Neural progenitor cell (in vitro differentiated cells): ENCODE data around the gene IL21R. TPM values are rescaled to one million over a fixed set of nuclear protein-coding genes. Genes with fewer than 3 reads are reported as not detected.

Source experiments
- DNase-seq: peaks from one replicate; pipeline ENCODE4 v3.0.0-alpha.2; 2016; ENCODE audit warnings: low spot score
- H2AFZ ChIP-seq: fragments of 200-600 bp; sonication (generic); replicated peaks from 2 replicates; pipeline ENCODE4 v1.6.1; 2016; ENCODE audit warnings: antibody characterized with exemption
- H3F3A ChIP-seq: fragments of 200-600 bp; sonication (generic); 2 replicates; pipeline ENCODE4 v1.6.1; 2016; ENCODE audit warnings: antibody characterized with exemption, low read depth
- H3K27ac ChIP-seq: fragments of 200-600 bp; sonication (generic); 2 replicates; pipeline ENCODE4 v1.5.1; 2016; ENCODE audit warnings: mild to moderate bottlenecking
- H3K27me3 ChIP-seq: fragments of 200-600 bp; sonication (generic); 2 replicates; pipeline ENCODE4 v1.6.1; 2016; ENCODE audit warnings: mild to moderate bottlenecking, moderate library complexity
- H3K36me3 ChIP-seq: fragments of 200-600 bp; sonication (generic); 2 replicates; pipeline ENCODE4 v1.5.1; 2016
- H3K4me1 ChIP-seq: fragments of 200-600 bp; sonication (generic); 2 replicates; pipeline ENCODE4 v1.6.1; 2016; ENCODE audit warnings: mixed run types
- H3K4me2 ChIP-seq: fragments of 200-600 bp; sonication (generic); 2 replicates; pipeline ENCODE4 v1.6.1; 2016
- H3K4me3 ChIP-seq: fragments of 200-600 bp; sonication (generic); 2 replicates; pipeline ENCODE4 v1.5.1; 2016
- H3K79me2 ChIP-seq: fragments of 200-600 bp; sonication (generic); 2 replicates; pipeline ENCODE4 v1.6.1; 2016; ENCODE audit warnings: low read depth
- H3K9ac ChIP-seq: fragments of 200-600 bp; sonication (generic); 2 replicates; pipeline ENCODE4 v1.6.1; 2016
- H3K9me3 ChIP-seq: fragments of 200-600 bp; sonication (generic); 2 replicates; pipeline ENCODE4 v1.5.1; 2016; ENCODE audit warnings: low read depth
- H4K20me1 ChIP-seq: fragments of 200-600 bp; sonication (generic); 2 replicates; pipeline ENCODE4 v1.6.1; 2016; ENCODE audit warnings: low read depth
- H3K27ac Mint-ChIP-seq: 3 replicates; pipeline ENCODE4 v1.8.0; 2021; ENCODE audit warnings: mixed read lengths
- H3K27me3 Mint-ChIP-seq: 2 replicates; pipeline ENCODE4 v1.8.0; 2022; ENCODE audit warnings: low read depth, mild to moderate bottlenecking, inconsistent platforms, moderate library complexity, mixed read lengths; ENCODE audit not compliant: insufficient read depth
- H3K36me3 Mint-ChIP-seq: 3 replicates; pipeline ENCODE4 v1.8.0; 2021; ENCODE audit warnings: mixed read lengths
- H3K4me1 Mint-ChIP-seq: 3 replicates; pipeline ENCODE4 v1.8.0; 2021; ENCODE audit warnings: mixed read lengths
- H3K4me3 Mint-ChIP-seq: 3 replicates; pipeline ENCODE4 v1.8.0; 2021; ENCODE audit warnings: mild to moderate bottlenecking, moderate library complexity, mixed read lengths
- H3K9me3 Mint-ChIP-seq: 3 replicates; pipeline ENCODE4 v1.8.0; 2020; ENCODE audit warnings: mixed read lengths
- EZH2 ChIP-seq: fragments of 200-600 bp; sonication (generic); IDR thresholded peaks from 2 replicates; pipeline ENCODE4 v1.6.1; 2017; ENCODE audit warnings: antibody characterized with exemption, mild to moderate bottlenecking, moderate library complexity
- EZH2phosphoT487 ChIP-seq: fragments of 200-600 bp; sonication (generic); IDR thresholded peaks from 2 replicates; pipeline ENCODE4 v1.6.1; 2017; ENCODE audit warnings: antibody characterized with exemption
- total RNA-seq: library from RNA; depleted of rRNA; stranded (reverse); fragments of >200 nt; gene quantifications from 2 replicates; pipeline ENCODE4 v1.2.3, GENCODE V29; 2015; ENCODE audit warnings: low replicate concordance
- TF ChIP-seq, protein P1 (sequence below): fragments of 200-600 bp; sonication (generic); IDR thresholded peaks from 2 replicates; pipeline ENCODE4 v1.5.1; 2017; ENCODE audit warnings: antibody characterized with exemption, mild to moderate bottlenecking

The IL21R gene
- total RNA-seq, 1 donor from 2014 or later: not detected

DNA sequence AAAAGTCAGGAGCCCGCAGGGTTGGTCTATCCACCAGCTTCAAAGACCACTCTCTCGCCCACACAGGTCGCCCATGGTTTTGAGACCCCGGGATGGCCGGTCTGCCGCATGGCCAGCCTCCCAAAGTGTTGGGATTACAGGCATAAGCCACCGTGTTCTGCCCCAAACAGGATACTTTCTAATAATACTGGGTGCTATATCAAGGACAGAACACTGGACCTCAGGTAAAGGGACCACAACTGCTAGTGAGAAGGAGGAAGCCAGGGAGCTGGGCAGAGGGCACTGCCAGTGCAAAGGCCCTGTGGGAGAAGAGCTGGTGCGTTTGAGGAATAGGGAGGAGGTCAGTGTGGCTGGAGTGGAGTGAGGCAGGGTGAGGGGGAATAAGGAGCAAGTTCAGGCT lies 34.1 kb downstream of the IL21R start:
- H3K4me3 ChIP-seq: no peak overlapping the region
- no peaks in the 10 kb centered on the region for H3K79me2 ChIP-seq
- H3K27me3 ChIP-seq: no peaks in the 10 kb centered on the region
- Mint-ChIP-seq H3K4me3 (no peak overlapping the region), H3K4me1 (peaks cover 4% of the 10 kb centered on the region), H3K9me3 (no peaks in the 10 kb centered on the region), H3K27ac (no peak overlapping the region), H3K27me3 (peaks cover 2% of the 10 kb centered on the region), H3K36me3 (no peaks in the 10 kb centered on the region)
- no peaks in the 10 kb centered on the region for H3K4me1 ChIP-seq
- H4K20me1 ChIP-seq: no peaks in the 10 kb centered on the region
- no peak overlapping the region for H3K27ac ChIP-seq
- TF ChIP-seq EZH2 (no peak), EZH2phosphoT487 (no peak)
- TF ChIP-seq, protein P1, sequence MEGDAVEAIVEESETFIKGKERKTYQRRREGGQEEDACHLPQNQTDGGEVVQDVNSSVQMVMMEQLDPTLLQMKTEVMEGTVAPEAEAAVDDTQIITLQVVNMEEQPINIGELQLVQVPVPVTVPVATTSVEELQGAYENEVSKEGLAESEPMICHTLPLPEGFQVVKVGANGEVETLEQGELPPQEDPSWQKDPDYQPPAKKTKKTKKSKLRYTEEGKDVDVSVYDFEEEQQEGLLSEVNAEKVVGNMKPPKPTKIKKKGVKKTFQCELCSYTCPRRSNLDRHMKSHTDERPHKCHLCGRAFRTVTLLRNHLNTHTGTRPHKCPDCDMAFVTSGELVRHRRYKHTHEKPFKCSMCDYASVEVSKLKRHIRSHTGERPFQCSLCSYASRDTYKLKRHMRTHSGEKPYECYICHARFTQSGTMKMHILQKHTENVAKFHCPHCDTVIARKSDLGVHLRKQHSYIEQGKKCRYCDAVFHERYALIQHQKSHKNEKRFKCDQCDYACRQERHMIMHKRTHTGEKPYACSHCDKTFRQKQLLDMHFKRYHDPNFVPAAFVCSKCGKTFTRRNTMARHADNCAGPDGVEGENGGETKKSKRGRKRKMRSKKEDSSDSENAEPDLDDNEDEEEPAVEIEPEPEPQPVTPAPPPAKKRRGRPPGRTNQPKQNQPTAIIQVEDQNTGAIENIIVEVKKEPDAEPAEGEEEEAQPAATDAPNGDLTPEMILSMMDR: no peak
- no peaks in the 10 kb centered on the region for H3F3A ChIP-seq
- no peaks in the 10 kb centered on the region for H3K9me3 ChIP-seq
- no peak for DNase-seq
- no peak overlapping the region for H3K4me2 ChIP-seq
- no peaks in the 10 kb centered on the region for H3K36me3 ChIP-seq
- no peak overlapping the region for H3K9ac ChIP-seq
- H2AFZ ChIP-seq: no peak overlapping the region

DNA sequence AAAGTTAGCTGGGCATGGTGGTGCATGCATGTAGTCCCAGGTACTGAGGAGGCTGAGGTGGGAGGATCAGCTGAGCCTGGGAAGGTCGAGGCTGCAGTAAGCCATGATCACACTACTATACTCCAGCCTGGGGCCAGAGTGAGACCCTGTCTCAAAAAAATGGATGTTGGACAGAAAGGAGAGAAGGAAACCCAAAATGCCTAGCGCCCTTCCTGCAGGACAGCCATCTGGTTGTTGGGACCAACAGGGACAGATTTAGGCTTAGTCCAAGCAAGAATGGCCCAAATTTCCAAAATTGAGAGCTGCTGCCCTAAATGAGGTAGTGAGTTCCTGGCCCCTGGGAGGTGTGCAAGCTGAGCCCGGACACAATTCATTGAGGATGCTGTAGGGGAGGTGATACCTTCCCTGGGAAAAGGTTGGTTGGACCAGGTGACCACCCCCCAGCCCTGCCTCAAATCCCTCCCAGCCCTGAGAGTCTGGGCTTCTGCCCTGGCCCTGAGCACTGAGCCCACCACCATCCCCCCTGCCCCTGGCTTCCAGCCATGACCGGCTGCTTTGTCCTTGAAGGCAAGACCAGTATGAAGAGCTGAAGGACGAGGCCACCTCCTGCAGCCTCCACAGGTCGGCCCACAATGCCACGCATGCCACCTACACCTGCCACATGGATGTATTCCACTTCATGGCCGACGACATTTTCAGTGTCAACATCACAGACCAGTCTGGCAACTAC lies 35.1 kb downstream of the IL21R start:
- Histone ChIP-seq H3F3A (no peaks in the 10 kb centered on the region), H4K20me1 (no peaks in the 10 kb centered on the region), H3K4me1 (no peaks in the 10 kb centered on the region), H3K4me3 (no peak overlapping the region), H3K9me3 (no peaks in the 10 kb centered on the region), H3K36me3 (no peaks in the 10 kb centered on the region), H3K27ac (no peak overlapping the region), H3K27me3 (no peaks in the 10 kb centered on the region), H3K9ac (no peak overlapping the region), H3K4me2 (no peak overlapping the region), H3K79me2 (no peaks in the 10 kb centered on the region), H2AFZ (no peak overlapping the region)
- Mint-ChIP-seq H3K4me3 (no peak overlapping the region), H3K36me3 (no peaks in the 10 kb centered on the region), H3K27me3 (peaks cover 4% of the 10 kb centered on the region), H3K27ac (no peak overlapping the region), H3K9me3 (no peaks in the 10 kb centered on the region), H3K4me1 (peaks cover 4% of the 10 kb centered on the region)
- TF ChIP-seq, protein P1: no peak
- TF ChIP-seq EZH2phosphoT487 (no peak), EZH2 (no peak)
- DNase-seq: no peak

DNA sequence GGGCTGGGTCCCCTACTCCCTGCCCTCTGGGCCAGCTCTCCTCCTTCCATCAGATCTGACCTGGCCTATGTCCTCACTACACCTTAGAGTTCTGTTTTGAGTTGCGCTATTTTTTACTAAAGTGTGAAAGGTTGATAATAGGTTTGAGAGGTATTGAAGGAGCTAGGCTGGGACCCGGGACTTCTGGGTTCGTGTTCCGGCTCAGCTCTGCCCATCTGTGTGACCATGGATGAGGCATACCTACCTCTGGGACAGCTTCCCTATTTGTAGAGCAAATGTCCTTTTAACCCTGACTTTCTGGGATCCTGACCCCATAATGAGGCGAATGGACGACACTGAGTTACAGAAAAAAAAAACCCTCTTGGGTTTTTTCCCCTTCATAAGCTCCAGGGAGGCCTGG lies 36.0 kb downstream of the IL21R start:
- no peak for DNase-seq
- H3K9ac ChIP-seq: no peak overlapping the region
- no peaks in the 10 kb centered on the region for H3K4me1 ChIP-seq
- H2AFZ ChIP-seq: no peak overlapping the region
- H3K27me3 ChIP-seq: no peaks in the 10 kb centered on the region
- Mint-ChIP-seq H3K9me3 (no peaks in the 10 kb centered on the region), H3K4me1 (peaks cover 4% of the 10 kb centered on the region), H3K4me3 (no peak overlapping the region), H3K27ac (no peak overlapping the region), H3K27me3 (peaks cover 4% of the 10 kb centered on the region), H3K36me3 (no peaks in the 10 kb centered on the region)
- H3F3A ChIP-seq: no peaks in the 10 kb centered on the region
- no peaks in the 10 kb centered on the region for H3K9me3 ChIP-seq
- no peaks in the 10 kb centered on the region for H3K36me3 ChIP-seq
- H3K27ac ChIP-seq: no peak overlapping the region
- H4K20me1 ChIP-seq: no peaks in the 10 kb centered on the region
- H3K4me2 ChIP-seq: no peak overlapping the region
- no peaks in the 10 kb centered on the region for H3K79me2 ChIP-seq
- TF ChIP-seq EZH2phosphoT487: no peak
- no peak for TF ChIP-seq EZH2
- TF ChIP-seq, protein P1: no peak
- H3K4me3 ChIP-seq: no peak overlapping the region
